Fibroblast of lung (primary cell): Measurements from ENCODE around the gene PRSS50. TPM values are rescaled to one million over a fixed set of nuclear protein-coding genes. Genes with fewer than 3 reads are reported as not detected.

Source experiments
- DNase-seq, 2 donors: peaks; one replicate each; pipeline versions ENCODE4 v3.0.0 to v3.0.0-alpha.2; 2010; ENCODE audit warnings: low read depth in 2 of 2
- H2AFZ ChIP-seq: 2 replicates; pipeline ENCODE4 v1.5.1; 2012; ENCODE audit warnings: low read length, control low read depth, inconsistent platforms
- H3K27ac ChIP-seq: 2 replicates; pipeline ENCODE4 v1.5.1; 2011; ENCODE audit warnings: low read length, control low read depth; ENCODE audit not compliant: insufficient read depth
- H3K27me3 ChIP-seq: 2 replicates; pipeline ENCODE4 v1.5.1; 2011; ENCODE audit warnings: mild to moderate bottlenecking, low read length; ENCODE audit not compliant: control insufficient read depth, insufficient read depth
- H3K36me3 ChIP-seq: 2 replicates; pipeline ENCODE4 v1.5.1; 2011; ENCODE audit warnings: low read length; ENCODE audit not compliant: control insufficient read depth, insufficient read depth
- H3K4me1 ChIP-seq: 2 replicates; pipeline ENCODE4 v1.5.1; 2011; ENCODE audit warnings: low read length; ENCODE audit not compliant: control insufficient read depth, insufficient read depth; ENCODE audit errors: extremely low read depth
- H3K4me2 ChIP-seq: 2 replicates; pipeline ENCODE4 v1.5.1; 2011; ENCODE audit warnings: low read length, control low read depth; ENCODE audit not compliant: insufficient read depth; ENCODE audit errors: extremely low read depth
- H3K4me3 ChIP-seq, 4 experiments: fragments of 200-600 bp in 1 of 4; sonication (generic) in 1 of 4; replicated peaks in 1 of 4; 2 replicates each; pipeline ENCODE4 v1.5.1; 2011 to 2016; ENCODE audit warnings: low read length in 4 of 4, low read depth in 3 of 4, mild to moderate bottlenecking in 3 of 4, control low read depth in 2 of 4, inconsistent platforms in 1 of 4, mixed read lengths in 1 of 4; ENCODE audit not compliant: insufficient read depth in 1 of 4; ENCODE audit errors: control extremely low read depth in 1 of 4
- H3K79me2 ChIP-seq: 2 replicates; pipeline ENCODE4 v1.5.1; 2012; ENCODE audit warnings: mild to moderate bottlenecking, low read length, inconsistent platforms; ENCODE audit not compliant: control insufficient read depth, insufficient read depth
- H3K9ac ChIP-seq: 2 replicates; pipeline ENCODE4 v1.5.1; 2011; ENCODE audit warnings: mild to moderate bottlenecking, low read length, control low read depth; ENCODE audit not compliant: insufficient read depth
- H3K9me3 ChIP-seq: 2 replicates; pipeline ENCODE4 v1.5.1; 2012; ENCODE audit warnings: low read depth, low read length; ENCODE audit not compliant: control insufficient read depth, insufficient read depth
- H4K20me1 ChIP-seq: 2 replicates; pipeline ENCODE4 v1.5.1; 2011; ENCODE audit warnings: low read length; ENCODE audit not compliant: control insufficient read depth, insufficient read depth; ENCODE audit errors: extremely low read depth
- EZH2 ChIP-seq: IDR thresholded peaks from 2 replicates; pipeline ENCODE4 v1.5.1; 2012; ENCODE audit warnings: low read length, control low read depth, mild to moderate bottlenecking; ENCODE audit errors: missing control alignments
- polyA plus RNA-seq, 2 donors: library from polyadenylated mRNA; depleted of rRNA in 1 of 2; stranded (reverse) in 1 of 2; unstranded in 1 of 2; fragments of >200 nt; gene quantifications; 2 replicates each; pipeline ENCODE4 v1.2.1, GENCODE V29; 2011 to 2012; ENCODE audit warnings: missing spikeins in 1 of 2
- total RNA-seq: library from RNA; depleted of rRNA; stranded (reverse); fragments of >200 nt; gene quantifications from 2 replicates; pipeline ENCODE4 v1.2.1, GENCODE V29; 2014
- TF ChIP-seq, protein P1 (sequence below), 2 donors: IDR thresholded peaks in 1 of 2; conservative IDR thresholded peaks in 1 of 2; 1 replicate in 1 of 2; 2 replicates in 1 of 2; pipeline ENCODE4 v1.5.1; 2011 to 2012; ENCODE audit warnings: low read length in 2 of 2, control low read depth in 1 of 2, inconsistent platforms in 1 of 2, low read depth in 1 of 2, mild to moderate bottlenecking in 1 of 2

PRSS50 gene
- total and polyA plus RNA-seq, 2 donors (not counting 1 experiment from before 2014, with no cell fraction given), result not detected

DNA sequence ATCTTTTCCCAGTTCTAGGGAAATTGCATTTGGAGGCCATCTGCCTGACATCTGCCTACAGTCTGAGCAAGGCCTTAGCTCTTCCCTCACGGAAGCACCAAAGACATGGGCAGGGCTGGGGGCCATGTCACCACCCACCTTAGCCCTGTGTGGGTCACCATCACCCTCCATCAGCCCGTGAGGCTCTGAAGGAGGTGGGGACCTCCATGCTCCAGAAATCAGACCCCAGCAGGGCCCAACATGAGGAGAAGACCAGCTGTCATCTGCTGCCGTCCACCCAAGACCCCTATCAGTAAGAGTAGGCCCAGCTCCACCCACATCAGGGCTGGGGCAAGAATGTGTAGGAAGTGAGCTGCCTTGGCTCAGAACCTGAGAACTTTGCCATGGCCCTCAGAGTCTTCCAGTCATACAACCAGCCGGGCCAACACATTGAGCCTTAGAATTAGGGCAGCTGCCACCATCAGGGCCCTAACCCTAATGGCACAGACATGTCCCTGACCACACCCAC lies 14.6 kb downstream of the PRSS50 start:
- no peaks in the 10 kb centered on the region for H3K36me3 ChIP-seq
- TF ChIP-seq, protein P1, sequence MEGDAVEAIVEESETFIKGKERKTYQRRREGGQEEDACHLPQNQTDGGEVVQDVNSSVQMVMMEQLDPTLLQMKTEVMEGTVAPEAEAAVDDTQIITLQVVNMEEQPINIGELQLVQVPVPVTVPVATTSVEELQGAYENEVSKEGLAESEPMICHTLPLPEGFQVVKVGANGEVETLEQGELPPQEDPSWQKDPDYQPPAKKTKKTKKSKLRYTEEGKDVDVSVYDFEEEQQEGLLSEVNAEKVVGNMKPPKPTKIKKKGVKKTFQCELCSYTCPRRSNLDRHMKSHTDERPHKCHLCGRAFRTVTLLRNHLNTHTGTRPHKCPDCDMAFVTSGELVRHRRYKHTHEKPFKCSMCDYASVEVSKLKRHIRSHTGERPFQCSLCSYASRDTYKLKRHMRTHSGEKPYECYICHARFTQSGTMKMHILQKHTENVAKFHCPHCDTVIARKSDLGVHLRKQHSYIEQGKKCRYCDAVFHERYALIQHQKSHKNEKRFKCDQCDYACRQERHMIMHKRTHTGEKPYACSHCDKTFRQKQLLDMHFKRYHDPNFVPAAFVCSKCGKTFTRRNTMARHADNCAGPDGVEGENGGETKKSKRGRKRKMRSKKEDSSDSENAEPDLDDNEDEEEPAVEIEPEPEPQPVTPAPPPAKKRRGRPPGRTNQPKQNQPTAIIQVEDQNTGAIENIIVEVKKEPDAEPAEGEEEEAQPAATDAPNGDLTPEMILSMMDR (conservative IDR thresholded peaks at IDR 0.05 in 1 of 2, IDR thresholded peaks at IDR 0.05 in 1 of 2; ENCODE audit: low read depth in 1 of 2, low read length in 2 of 2), result no peak
- TF ChIP-seq EZH2, result no peak
- H4K20me1 ChIP-seq, result peaks cover 1% of the 10 kb centered on the region
- no peak for DNase-seq
- H2AFZ ChIP-seq, result no peak overlapping the region
- no peak overlapping the region for H3K9ac ChIP-seq
- no peak overlapping the region for H3K27ac ChIP-seq
- H3K4me3 ChIP-seq, result no peak overlapping the region
- H3K9me3 ChIP-seq, result no peaks in the 10 kb centered on the region
- peaks cover 18% of the 10 kb centered on the region for H3K27me3 ChIP-seq
- H3K4me2 ChIP-seq, result no peak overlapping the region
- no peaks in the 10 kb centered on the region for H3K4me1 ChIP-seq
- H3K79me2 ChIP-seq, result no peaks in the 10 kb centered on the region

DNA sequence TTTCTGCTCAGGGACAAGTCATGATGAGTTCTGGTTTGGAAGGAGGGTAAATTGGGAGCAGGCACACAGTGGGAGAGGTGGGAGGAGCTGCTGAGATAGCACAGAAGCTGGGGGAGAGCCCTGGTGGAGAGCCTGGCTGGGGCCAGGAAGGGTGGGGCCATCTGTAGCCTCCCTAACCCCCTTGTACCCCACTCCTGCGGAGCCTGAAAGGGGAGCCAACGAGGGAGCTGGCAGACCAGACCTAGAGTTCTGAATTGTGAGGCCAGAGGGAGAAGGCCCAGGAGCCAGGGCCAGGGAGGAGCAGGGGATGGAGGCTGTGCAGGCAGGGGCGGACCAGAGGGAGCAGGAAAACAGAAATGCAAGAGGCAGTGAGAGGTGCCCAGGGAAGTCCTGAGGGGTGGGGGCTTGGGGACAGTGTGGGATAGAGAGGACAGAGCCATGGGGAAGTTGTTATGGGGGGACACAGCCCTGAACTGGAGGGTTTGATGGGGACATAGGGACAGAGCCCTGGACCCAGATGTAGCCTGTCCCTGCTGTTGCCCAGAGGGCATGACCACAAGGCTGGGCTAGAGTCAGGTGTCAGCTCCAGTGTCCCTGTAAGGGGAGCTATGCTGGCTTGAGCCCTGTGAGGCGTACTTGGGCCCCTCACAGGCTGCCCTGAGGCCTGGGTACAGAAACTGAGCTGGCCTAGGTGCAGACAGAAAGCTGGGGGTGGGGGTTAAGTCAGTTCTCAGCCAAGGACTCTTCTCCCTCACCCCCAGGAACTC lies 15.2 kb downstream of the PRSS50 start:
- Histone ChIP-seq H3K4me3 (no peak overlapping the region), H3K9me3 (no peaks in the 10 kb centered on the region), H3K9ac (no peak overlapping the region), H2AFZ (no peak overlapping the region), H3K4me2 (no peak overlapping the region), H3K4me1 (no peaks in the 10 kb centered on the region), H4K20me1 (peaks cover 1% of the 10 kb centered on the region), H3K27me3 (peaks cover 18% of the 10 kb centered on the region), H3K79me2 (no peaks in the 10 kb centered on the region), H3K27ac (no peak overlapping the region), H3K36me3 (no peaks in the 10 kb centered on the region)
- TF ChIP-seq EZH2, result no peak
- DNase-seq, result no peak

DNA sequence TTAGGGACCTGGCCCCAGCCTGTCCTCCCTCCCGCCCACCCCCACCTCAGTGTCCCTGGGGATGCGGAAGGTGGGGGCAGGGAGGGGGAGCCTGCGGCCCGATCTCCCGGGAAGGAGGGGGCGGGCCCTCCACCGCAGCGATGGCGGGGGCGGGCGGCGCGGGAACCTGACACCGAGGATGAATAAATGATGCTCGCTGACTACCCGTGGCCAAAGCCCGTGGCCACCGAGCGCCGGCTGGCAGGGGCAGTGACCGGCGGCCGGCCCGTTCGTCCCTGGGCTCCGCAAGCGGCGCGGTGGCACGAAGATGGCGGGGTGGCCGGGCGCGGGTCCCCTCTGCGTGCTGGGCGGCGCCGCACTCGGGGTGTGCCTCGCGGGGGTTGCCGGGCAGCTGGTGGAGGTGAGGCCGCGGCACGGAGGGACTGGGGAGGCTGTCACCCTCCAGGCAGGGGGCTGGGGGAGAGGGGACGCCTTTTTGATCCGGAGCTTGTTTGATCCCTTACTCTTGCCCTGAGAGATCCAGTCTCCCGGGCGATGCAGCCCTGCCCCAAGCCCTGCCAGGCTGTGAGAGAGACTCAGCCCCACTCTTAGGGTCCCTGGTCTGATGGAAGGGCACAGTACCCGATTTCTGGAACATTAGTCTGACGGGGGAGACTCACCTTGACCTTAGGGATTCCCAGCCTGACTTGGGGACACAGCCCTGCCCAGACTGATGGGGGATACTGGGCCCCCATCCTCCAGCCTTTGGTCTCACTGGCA lies 16.3 kb downstream of the PRSS50 start, which contains the start of gene TMIE:
TMIE (plus strand) TSS at position 212 of the 759 bp plus-strand sequence; CDS start at position 308, 96 bp downstream.
- no peak within 1 kb of the TSS for H3K27ac ChIP-seq
- H3K9me3 ChIP-seq, result no peaks in the 10 kb centered on the region
- peak within 1 kb of the TSS in 1 of 4 experiments; percentile 35 for H3K4me3 ChIP-seq
- H3K4me1 ChIP-seq, result no peaks in the 10 kb centered on the region
- TF ChIP-seq, protein P1 (conservative IDR thresholded peaks at IDR 0.05 in 1 of 2, IDR thresholded peaks at IDR 0.05 in 1 of 2; ENCODE audit: low read depth in 1 of 2, low read length in 2 of 2), result no peak
- no peak within 1 kb of the TSS for H3K9ac ChIP-seq
- H3K27me3 ChIP-seq, result peaks cover 18% of the 10 kb centered on the region
- H4K20me1 ChIP-seq, result peaks cover 1% of the 10 kb centered on the region
- H3K4me2 ChIP-seq, result no peak within 1 kb of the TSS
- no peaks in the 10 kb centered on the region for H3K79me2 ChIP-seq
- H2AFZ ChIP-seq, result no peak within 1 kb of the TSS
- DNase-seq, result peak in 1 of 2 donors; percentile 12
- no peaks in the 10 kb centered on the region for H3K36me3 ChIP-seq
